ENCODE results near the gene METTL8.
"Not testable (repeated sequence)": the region's sequence is repeated elsewhere in the genome, so short reads cannot be mapped to it uniquely, and the experiment has no call there.

The METTL8 gene

DNA sequence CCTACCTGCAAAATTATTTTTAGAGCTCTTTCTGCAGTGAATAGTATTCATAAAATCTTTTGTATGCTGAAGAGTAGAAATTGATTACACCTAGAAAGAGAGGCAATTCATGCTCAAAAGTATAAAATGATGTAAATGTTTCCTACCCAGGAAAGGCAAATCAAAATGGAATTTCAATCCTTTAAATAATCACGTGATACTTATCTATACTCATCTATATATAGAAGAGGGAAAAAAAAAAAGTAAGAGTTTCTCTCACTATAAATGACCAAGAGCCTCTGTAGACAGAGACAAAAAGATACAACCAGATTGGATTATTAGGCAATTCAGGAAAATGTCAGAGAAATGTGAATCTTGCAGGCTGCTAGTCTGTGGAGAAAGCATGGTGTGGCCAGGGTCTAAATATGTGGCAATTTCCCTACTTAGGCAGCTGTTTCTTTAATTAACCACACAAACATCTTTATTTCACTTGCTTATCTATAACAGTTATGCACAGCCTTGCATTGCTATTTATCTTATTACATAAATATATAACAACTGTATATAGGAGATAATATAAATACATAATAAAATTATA is 39.5 kb downstream of the METTL8 start:
- DNase-seq: no peak

DNA sequence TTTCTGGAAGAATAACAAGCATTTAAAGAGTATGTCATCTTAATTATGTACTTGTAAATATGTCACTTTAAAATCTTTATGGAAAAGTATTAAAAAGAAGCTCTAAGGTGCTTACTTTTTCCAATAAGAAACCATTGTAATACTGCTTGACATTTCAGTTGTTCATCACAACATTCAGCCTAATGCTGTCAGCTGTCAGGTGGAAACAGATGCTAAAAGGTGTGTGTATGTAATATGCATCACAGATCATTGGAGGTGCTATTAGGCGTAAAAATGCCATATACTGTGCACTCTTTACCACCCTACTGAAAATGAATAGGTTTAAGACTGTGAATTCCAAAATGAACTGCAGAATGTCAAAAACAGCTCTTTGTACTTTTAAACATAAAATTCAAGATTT is 40.3 kb downstream of the METTL8 start:
- DNase-seq: no peak

DNA sequence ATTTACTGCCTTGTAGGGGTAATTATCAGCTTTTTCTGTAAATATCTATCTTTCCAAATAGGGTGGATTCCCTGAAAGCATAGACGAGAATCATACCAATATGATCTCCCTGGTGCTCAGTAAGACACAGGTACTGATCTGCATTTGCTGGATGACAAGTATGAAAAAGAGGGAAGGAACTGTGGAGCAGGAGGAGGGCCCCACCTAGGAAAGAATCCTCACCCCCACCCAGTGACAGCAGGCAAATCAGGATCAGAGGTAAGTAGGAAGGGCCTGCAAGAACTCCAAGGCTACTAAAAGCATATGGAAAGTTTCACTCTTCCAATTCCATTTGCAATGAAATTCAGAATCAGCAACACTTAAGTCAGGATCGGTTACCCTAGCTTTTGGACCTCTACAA is 42.3 kb downstream of the METTL8 start:
- no peak for DNase-seq

DNA sequence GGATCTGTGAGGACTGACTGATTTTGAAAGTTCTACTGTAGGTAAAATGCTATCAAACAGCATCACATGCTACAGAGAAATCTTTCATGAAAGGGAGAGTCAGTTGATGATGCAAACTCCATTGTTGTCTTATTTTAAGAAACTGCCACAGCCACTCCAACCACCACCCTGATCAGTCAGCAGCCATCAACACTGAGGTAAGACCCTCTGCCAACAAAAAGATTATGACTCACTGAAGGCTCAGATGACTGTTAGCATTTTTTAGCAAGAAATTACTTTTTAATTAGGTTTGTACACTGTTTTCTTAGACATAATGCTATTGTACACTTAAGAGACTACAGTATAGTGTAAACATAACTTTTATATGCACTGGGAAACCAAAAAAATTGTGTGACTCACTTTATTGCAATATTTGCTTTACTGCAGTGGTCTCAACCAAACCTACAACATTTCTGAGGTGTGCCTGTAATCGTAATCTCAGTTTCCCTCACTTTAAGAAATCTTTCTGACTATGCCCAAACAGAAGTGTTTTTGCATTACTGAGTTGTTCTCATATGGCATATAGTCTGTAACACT is 42.8 kb downstream of the METTL8 start:
- DNase-seq: no peak

DNA sequence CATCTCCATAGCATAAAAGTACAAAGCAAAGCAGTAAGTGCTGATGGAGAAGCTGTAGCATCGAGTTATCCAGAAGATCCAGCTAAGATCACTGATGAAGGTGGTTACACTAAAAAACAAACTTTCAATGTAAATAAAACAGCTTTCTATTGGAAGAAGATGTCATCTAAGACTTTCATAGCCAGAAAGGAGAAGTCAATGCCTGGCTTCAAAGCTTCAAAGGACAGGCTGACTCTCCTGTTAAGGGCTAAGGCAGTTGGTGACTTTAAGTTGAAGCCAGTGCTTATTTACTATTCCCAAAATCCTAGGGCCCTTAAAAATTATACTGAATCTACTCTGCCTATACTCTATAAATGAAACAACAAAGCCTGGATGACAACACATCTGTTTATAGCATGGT is 44.0 kb downstream of the METTL8 start:
- DNase-seq: no peak

DNA sequence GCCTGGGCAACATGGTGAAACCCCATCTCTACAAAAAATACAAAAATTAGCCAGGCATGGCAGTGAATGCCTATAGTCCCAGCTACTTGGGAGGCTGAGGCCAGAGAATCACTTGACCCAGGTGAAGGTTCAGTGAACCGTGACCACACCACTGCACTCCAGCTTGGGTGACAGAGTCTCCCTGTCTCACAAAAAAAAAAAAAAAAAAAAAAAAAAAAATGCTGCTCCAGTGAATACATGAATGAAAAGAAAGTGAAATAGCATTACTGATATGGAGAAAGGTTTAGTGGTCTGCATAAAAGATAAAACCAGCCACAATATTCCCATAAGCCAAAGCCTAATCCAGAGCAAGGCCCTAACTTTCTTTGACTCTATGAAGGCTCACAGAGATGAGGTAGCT is 44.5 kb downstream of the METTL8 start:
- no peak for DNase-seq

DNA sequence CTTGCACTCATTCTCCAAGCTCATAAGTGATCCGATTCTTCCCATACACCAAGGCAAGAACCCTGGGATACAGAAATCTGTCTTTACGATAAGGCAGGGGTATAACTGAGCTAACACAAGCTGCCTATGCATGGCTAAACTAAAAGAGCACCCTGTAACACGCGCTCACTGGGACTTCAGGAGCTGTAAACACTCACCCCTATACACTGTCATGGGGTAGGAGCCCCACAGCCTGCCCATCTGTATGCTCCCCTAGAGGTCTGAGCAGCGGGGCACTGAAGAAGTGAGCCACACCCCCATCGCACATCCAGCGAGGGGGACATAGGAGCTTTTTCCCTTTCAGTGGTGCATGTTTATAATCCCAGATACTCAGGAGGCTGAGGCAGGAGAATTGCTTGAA is 46.7 kb downstream of the METTL8 start:
- DNase-seq: no peak

DNA sequence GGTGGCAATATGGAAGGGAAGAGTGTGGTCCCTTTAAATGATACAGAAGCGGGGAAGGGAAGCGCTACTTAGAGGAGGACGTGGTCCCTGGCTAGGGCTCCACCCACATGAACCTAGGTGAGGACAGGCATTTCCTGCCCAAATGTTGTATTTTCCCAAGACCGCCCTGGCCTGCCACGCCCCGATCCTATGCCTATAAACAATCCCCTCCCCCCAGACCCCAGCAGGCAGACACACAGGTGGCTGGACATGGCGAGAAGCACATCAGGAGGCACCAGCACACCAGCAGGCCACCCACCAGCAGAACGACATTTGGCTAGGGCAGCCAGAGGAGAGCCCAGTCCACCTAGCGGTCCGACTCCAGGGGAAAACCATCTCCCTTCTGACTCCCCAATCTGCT is 47.2 kb downstream of the METTL8 start:
- DNase-seq: no peak

DNA sequence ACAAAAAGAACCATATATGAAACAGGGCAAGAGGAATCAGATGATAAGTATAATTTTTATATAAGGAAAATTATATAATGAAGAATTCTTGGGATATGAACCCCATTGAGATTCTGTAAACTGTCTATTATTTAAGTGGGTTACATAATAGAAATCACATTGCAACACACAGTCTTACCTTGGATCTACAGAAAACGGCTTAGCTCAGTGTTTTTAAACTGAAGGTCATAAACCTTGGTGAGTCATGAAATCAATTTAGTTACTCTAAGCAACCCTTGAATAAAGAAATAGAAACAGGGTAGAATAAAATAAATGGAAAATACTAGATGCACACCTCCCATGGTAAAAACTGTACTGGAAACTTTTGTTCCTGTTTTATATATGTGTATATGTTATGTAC is 50.7 kb downstream of the METTL8 start:
- DNase-seq: no peak

DNA sequence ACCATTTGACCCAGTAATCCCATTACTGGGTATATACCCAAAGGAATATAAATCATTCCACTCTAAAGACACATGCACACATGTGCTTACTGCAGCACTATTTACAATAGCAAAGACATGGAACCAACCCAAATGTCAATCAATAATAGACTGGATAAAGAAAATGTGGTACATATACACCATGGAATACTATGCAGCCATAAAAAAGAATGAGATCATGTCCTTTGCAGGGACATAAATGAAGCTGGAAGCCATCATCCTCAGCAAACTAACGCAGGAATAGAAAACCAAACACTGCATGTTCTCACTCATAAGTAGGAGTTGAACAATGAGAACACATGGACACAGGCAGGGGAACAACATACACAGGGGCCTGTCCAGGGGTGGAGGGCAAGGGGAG is 51.6 kb downstream of the METTL8 start:
- DNase-seq: not testable (repeated sequence)

DNA sequence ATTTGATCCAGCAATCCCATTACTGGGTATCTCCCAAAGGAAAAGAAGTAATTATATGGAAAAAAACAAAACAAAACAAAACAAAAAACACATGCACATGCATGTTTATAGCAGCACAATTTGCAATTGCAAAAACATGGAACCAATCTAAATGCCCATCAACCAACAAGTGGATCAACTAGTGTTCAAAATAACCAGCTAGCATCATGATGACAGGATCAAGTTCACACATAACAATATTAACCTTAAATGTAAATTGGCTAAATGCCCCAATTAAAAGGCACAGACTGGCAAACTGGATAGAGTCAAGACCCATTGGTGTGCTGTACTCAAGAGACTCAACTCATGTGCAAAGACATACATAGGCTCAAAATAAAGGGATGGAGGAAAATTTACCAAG is 55.9 kb downstream of the METTL8 start:
- not testable (repeated sequence) for DNase-seq

DNA sequence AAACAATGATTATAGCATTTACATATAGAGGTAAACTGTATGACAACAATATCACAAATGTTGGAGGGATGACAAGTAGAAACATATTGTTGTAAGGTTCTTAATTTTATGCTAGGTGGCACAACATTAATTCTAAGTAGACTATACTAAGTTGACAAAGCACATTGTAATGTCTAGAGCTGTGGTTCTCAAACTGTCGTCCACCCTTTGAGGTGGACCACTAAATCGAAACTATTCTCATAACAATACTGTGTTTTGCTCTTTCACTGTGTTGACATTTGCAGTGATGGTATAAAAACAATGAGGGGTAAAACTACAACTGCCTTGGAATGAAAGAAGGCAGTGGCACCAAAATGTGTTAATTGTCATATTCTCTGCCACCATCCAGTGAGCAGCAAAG is 66.1 kb downstream of the METTL8 start:
- no peak for DNase-seq

DNA sequence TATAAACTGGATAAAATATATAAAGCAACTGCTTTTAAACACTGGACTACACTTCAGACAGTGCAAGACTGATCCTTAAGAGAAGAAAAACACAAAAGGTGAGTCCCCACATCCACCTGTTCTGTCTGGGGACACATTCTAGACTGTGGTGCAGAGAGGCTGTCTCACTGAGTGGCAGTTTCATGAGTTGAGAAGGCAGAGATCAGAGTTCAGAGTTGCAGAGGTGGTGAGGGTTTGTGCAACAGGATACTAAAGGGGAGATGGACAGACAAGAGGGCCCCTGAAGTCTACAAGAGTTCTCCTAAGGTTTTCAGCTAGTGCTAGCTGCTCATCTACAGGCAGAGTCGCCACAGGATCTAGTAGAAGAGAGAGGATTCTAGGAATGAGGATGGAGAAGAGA is 68.0 kb downstream of the METTL8 start:
- DNase-seq: no peak

DNA sequence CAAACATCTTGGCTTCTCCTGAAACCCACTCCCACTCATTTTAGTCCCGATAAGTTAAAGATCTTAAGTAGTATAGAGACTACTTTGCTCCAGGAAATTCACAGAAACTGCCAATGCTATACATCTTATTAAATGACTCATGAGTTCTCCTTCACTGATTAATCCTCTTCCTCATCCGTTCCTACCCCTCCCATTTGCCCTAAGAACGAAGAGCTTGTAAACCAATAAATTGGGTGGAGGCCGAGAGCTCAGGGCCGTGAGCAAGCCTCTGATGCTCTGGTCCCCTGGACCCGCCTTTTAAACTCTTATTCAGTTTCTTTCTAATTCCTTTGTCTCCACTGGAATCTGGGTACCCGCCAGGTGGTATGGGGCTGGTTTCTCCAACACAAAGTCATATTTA is 68.6 kb downstream of the METTL8 start:
- DNase-seq: no peak

DNA sequence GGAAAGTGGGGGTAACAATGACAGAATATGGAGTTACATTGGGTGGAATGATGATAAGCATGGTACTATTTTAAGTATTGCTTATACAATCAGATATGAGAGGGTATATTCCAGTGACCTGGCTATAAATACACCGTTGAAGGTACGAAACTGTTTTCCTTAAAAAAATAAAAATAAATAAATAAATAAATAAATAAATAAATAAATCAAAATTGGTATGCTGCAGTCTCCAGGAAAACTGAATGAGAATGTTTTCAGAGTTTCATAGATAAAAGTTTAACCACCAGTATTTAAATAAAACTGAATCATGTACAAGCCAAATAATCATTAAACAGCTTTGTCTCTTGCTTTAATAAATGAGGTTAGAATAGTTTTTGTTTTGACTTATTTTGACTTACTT is 71.4 kb downstream of the METTL8 start:
- no peak for DNase-seq

DNA sequence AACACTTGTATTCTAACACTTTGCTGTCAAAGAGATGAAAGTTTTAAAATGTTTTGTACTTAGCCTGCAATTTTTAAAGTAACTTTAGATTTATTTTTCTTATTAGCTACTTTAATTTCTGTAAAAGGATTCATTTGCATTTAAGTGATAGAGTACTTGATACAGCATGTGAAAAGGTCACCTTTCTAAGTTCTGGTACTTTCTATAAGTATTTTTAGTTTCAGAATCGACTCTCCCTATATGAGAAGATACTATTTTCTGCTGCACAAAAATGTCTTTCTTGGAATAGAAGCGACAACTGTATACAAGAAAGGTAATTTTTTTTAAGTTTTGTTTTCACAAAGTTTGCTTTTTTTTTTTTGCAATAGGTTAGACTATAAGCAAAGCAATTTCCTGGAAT is 72.9 kb downstream of the METTL8 start:
- no peak for DNase-seq

DNA sequence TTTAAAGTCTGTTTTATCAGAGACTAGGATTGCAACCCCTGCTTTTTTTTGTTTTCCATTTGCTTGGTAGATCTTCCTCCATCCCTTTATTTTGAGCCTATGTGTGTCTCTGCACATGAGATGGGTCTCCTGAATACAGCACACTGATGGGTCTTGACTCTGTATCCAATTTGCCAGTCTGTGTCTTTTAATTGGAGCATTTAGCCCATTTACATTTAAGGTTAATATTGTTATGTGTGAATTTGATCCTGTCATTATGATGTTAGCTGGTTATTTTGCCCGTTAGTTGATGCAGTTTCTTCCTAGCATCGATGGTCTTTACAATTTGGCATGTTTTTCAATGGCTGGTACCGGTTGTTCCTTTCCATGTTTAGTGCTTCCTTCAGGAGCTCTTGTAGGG is 80.0 kb downstream of the METTL8 start:
- not testable (repeated sequence) for DNase-seq

DNA sequence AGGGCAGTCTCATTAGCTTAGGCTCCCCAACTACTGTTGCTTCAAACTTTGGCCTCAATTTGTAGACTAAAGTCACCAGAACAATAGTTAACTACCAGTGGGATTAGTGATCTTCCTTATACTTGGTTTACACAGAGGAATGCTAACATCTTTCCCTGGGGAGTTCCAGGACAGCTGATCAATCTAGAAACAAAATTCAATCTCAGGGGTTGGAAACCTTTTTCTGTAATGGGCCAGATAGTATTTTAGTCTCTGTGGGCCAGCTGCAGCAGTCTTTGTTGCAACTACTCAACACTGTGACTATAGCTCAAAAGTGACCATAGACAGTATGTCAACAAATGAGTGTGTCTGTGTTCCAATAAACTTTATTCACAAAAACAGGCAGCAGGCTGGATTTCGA is 85.7 kb downstream of the METTL8 start:
- DNase-seq: no peak

DNA sequence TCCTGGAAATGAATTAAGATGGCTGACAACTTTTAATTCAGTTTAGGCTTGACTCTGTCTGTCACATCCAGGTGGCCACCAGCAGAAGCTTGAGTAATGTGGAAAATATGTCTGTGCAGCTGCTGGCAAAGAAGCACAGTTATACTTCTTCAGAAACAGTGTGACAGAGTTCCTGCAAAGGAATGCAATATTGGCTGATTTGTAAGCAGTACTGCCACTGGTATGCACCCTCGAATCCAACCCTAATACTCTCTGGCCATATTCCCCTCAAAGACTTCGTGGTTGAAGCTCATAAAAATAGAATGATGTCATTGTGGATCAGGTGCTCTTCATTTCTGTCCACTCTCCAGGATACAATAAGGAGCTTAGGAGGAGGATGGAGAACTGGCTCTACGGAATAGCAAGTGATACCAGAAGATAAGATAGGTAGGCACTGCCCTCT is 86.2 kb downstream of the METTL8 start:
- DNase-seq: no peak

DNA sequence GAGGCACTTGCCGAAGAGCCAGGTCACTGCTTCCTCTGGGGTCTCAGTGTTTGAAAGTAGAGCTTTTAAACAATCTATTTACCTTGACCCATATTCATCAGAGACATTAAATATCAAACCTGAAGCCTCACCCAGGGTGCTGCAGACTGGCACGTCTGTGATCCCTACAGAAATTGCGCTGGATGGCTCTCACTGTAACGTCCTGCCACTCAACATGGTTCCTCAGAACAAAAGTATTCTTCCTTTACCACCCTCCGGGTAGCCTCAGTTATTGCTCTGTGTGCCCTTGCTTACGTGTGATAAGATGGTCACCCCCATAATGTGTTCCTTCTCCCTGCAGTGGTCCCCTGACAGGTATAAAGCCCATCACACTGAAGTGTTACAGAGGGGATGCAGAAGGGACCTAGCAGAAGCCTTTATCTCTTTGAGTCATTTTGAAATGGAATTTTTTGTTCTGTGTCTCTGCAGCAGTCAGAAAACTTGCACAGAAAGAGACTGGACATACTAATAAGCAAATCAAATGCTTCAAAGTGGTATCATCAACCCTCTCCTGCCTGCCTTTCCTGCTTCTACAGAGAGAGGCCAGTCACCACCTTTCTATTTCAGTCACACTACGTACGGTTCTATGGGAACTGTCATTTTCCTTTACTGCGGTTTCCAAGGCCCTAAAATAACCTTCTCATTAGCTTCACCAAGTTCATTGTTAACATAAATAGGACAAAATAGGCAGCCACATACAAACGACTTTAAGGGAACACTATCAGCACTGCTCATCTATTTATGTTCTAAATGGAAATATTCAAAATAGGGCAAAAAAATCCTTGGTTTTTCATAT is 86.8 kb downstream of the METTL8 start:
- no peak for DNase-seq

DNA sequence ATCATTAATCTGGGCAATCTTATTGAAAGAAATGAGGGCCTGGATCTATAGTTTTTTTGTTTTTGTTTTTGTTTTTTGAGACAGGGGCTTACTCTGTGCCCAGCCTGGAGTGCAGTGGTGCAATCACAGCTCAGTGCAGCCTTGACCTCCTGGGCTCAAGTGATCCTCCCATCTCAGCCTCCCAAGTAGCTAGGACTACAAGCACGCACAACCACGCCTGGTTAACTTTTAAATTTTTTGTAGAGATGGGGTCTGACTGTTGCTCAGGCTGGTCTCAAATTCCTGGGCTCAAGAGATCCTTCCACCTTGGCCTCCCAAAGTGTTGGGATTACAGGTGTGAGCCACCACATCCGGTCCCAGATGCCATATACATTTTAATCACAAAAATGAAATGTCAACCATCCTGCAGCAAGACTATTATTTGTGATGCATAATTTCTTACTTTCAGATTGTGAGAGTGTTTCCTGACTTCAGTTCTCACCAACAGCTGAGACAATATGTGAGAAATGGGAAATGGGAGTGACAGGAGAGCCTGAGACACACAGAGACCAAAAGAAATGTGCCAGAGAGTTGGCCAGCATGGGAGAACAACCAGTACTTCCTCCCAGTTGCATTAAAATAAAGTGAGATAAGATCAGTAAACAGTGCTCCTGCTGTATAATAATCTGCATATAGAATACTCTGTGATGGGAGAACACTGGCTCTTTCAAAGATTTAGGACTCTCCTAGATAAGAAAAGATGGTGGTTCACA is 87.6 kb downstream of the METTL8 start:
- no peak for DNase-seq

DNA sequence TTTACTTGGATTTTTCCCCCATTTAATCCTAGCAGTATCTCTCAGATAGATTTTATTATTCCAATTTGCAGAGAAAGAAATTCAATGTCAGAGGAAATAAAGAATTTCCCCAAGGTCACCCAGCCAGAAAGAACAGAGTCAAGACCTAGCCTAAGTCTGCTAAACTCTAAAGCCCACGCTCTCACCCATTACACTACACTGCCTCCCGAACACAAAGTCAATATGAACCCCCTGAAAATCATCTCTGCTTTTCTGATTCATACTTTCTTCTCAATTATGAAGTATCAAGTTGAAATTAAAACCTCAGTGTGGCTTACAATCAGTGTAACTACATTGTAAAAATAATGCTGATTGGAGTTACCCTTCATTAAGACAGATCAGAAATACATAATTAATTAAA is 89.6 kb downstream of the METTL8 start:
- no peak for DNase-seq

DNA sequence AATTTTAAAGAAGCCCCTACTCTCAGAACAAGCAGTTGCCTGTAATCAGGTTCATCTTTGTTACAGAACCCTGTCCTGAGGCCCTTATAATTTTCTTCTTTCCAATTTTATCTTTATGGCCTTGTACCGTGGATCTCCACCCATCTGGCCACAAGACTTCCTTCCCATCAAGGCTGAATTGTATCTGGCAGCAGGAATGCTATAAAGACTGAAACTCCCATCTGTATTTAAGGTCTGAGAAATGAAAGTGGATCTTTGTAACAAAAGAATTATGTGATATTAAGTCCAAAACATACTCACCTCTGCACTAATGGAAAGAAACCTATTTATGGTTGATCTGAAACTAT is 91.8 kb downstream of the METTL8 start:
- no peak for DNase-seq

All from NCI-H446 (cell line).